HEK293T (cell line): Measurements from ENCODE around the gene TBC1D22A.

Experiments used
- CTCF ChIA-PET: fragments of 350-600 bp; formaldehyde crosslinking; extraction: SDS; loops from one replicate; lab custom pipeline; 2021; ENCODE audit warnings: antibody characterized with exemption, inconsistent platforms; lab: Yijun Ruan, JAX
- POLR2A ChIA-PET: fragments of 350-600 bp; formaldehyde crosslinking; extraction: SDS; loops from one replicate; lab custom pipeline; 2020; ENCODE audit warnings: antibody characterized with exemption, inconsistent platforms; lab: Yijun Ruan, JAX
- DNase-seq: peaks from one replicate; pipeline ENCODE4 v3.0.0; 2012; ENCODE audit warnings: mixed read lengths; ENCODE audit errors: extremely low spot score
- ARNT ChIP-seq: fragments of 450-650 bp; IDR thresholded peaks from 2 replicates; pipeline ENCODE4 v1.6.1; 2017; ENCODE audit warnings: mild to moderate bottlenecking
- BHLHE40 ChIP-seq: fragments of 450-650 bp; IDR thresholded peaks from 2 replicates; pipeline ENCODE4 v1.6.1; 2016; ENCODE audit warnings: mild to moderate bottlenecking, moderate library complexity, borderline replicate concordance
- CTBP1 ChIP-seq: fragments of 450-650 bp; IDR thresholded peaks from 2 replicates; pipeline ENCODE4 v1.6.1; 2016; ENCODE audit warnings: borderline replicate concordance
- ELF4 ChIP-seq: fragments of 450-650 bp; IDR thresholded peaks from 2 replicates; pipeline ENCODE4 v1.6.1; 2017; ENCODE audit warnings: antibody characterized with exemption
- FOXA1 ChIP-seq: fragments of 450-650 bp; IDR thresholded peaks from 2 replicates; pipeline ENCODE4 v1.6.1; 2016; ENCODE audit warnings: mild to moderate bottlenecking
- FOXK2 ChIP-seq: fragments of 450-650 bp; IDR thresholded peaks from 2 replicates; pipeline ENCODE4 v1.6.1; 2016; ENCODE audit warnings: mild to moderate bottlenecking
- FOXM1 ChIP-seq: fragments of 450-650 bp; IDR thresholded peaks from 2 replicates; pipeline ENCODE4 v1.6.1; 2017; ENCODE audit warnings: mild to moderate bottlenecking, borderline replicate concordance
- HDGF ChIP-seq: fragments of 450-650 bp; IDR thresholded peaks from 2 replicates; pipeline ENCODE4 v1.6.1; 2017; ENCODE audit warnings: antibody characterized with exemption, borderline replicate concordance
- L3MBTL2 ChIP-seq: fragments of 450-650 bp; conservative IDR thresholded peaks from 2 replicates; pipeline ENCODE4 v1.6.1; 2016; ENCODE audit warnings: mild to moderate bottlenecking
- LEF1 ChIP-seq: fragments of 450-650 bp; IDR thresholded peaks from 2 replicates; pipeline ENCODE4 v1.6.1; 2017; ENCODE audit warnings: mild to moderate bottlenecking, borderline replicate concordance
- NFRKB ChIP-seq: fragments of 450-650 bp; IDR thresholded peaks from 2 replicates; pipeline ENCODE4 v1.6.1; 2016; ENCODE audit warnings: mild to moderate bottlenecking, moderate library complexity
- PKNOX1 ChIP-seq: fragments of 450-650 bp; IDR thresholded peaks from 2 replicates; pipeline ENCODE4 v1.6.1; 2016
- SP1 ChIP-seq: fragments of 450-650 bp; IDR thresholded peaks from 2 replicates; pipeline ENCODE4 v1.6.1; 2017
- SUZ12 ChIP-seq: fragments of 450-650 bp; IDR thresholded peaks from 2 replicates; pipeline ENCODE4 v1.6.1; 2016; ENCODE audit warnings: mild to moderate bottlenecking
- TARDBP ChIP-seq: fragments of 450-650 bp; IDR thresholded peaks from 2 replicates; pipeline ENCODE4 v1.6.1; 2016
- ZNF384 ChIP-seq: fragments of 450-650 bp; IDR thresholded peaks from 2 replicates; pipeline ENCODE4 v1.6.1; 2016

TBC1D22A gene

GRCh38 chr22:47123006-47123826, 360.8 kb downstream of the TBC1D22A start:
- TF ChIP-seq ELF4 (no peak), ARNT (no peak), CTBP1 (no peak), NFRKB (no peak), FOXM1 (no peak), HDGF (no peak), PKNOX1 (no peak), LEF1 (no peak), ZNF384 (no peak), BHLHE40 (no peak), TARDBP (no peak), L3MBTL2 (no peak), FOXA1 (no peak), FOXK2 (no peak), SUZ12 (no peak), SP1 (no peak)
- CTCF ChIA-PET = no interaction called here
- POLR2A ChIA-PET = no interaction called here
- DNase-seq = no peak

- TF ChIP-seq L3MBTL2 (no peak), PKNOX1 (no peak), SP1 (no peak), FOXA1 (no peak), FOXK2 (no peak), BHLHE40 (no peak), TARDBP (no peak)
- ChIA-PET POLR2A (no interaction called here), CTCF (no interaction called here)
- no peak for DNase-seq
Measured at GRCh38 chr22:47123827-47124442, 361.5 kb downstream of the TBC1D22A start.

- POLR2A ChIA-PET = no interaction called here
- CTCF ChIA-PET = no interaction called here
- TF ChIP-seq SUZ12 = no peak
- no peak for TF ChIP-seq FOXM1
- no peak for TF ChIP-seq ZNF384
- TF ChIP-seq NFRKB = no peak
- TF ChIP-seq PKNOX1 = no peak
- no peak for TF ChIP-seq ARNT
- TF ChIP-seq FOXK2 = no peak
- no peak for DNase-seq
Measured at GRCh38 chr22:47124451-47124881, 362.0 kb downstream of the TBC1D22A start.

GRCh38 chr22:47124961-47125360, 362.5 kb downstream of the TBC1D22A start:
- POLR2A ChIA-PET = no interaction called here
- CTCF ChIA-PET = no interaction called here
- TF ChIP-seq HDGF (no peak), ZNF384 (no peak), FOXK2 (no peak), BHLHE40 (no peak), CTBP1 (no peak), ARNT (no peak)
- DNase-seq = no peak

- POLR2A ChIA-PET = no interaction called here
- TF ChIP-seq L3MBTL2 (no peak), TARDBP (no peak), HDGF (no peak), LEF1 (no peak), ZNF384 (no peak), ARNT (no peak), SUZ12 (no peak), FOXK2 (no peak), BHLHE40 (no peak), SP1 (no peak), PKNOX1 (no peak), ELF4 (no peak), CTBP1 (no peak), FOXM1 (no peak), FOXA1 (no peak), NFRKB (no peak)
- CTCF ChIA-PET = no interaction called here
- peak; percentile 33 for DNase-seq
Measured at GRCh38 chr22:47125603-47126002, 363.2 kb downstream of the TBC1D22A start.
